ENCODE results near the gene CLEC11A. TPM values are rescaled to one million over a fixed set of nuclear protein-coding genes. Genes with fewer than 3 reads are reported as not detected.

Gene CLEC11A, protein sequence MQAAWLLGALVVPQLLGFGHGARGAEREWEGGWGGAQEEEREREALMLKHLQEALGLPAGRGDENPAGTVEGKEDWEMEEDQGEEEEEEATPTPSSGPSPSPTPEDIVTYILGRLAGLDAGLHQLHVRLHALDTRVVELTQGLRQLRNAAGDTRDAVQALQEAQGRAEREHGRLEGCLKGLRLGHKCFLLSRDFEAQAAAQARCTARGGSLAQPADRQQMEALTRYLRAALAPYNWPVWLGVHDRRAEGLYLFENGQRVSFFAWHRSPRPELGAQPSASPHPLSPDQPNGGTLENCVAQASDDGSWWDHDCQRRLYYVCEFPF
- total RNA-seq (2014; rRNA removed; shearing (Covaris generic)) = 145 and 164 TPM in 2 replicates
- polyA plus RNA-seq (2016; fragmentation: Nextera tagmentation; extraction: Ambion mirVana) = 122 and 127 TPM in 2 replicates

DNA sequence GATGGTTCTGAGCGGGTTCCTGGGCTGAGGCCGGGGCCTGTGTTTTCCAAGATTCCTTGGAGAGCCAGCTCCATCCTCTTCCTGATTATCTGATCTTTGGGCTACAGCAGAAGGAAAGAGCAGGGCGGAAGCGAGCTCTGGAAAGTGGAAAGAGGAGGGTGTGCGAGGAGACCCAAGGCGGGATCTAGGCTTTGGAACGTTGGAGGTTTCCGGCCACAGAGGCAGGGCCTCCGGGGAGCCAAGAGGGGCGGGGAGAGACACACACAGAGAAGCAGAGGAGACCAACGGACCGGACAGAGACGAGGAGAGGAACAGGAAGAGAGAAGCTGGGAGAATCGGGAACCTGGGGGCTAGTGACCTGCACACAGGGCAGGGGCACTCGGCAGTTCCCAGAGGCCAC lies at the start of gene CLEC11A:
TSS of gene CLEC11A (plus strand) at position 296 of the 400 bp plus-strand sequence. CDS start 162 bp downstream, outside the sequence.
- H3K27me3 ChIP-seq (replicated peaks; ENCODE audit: insufficient read depth) = no peaks in the 10 kb centered on the region
- in situ Hi-C loops (cut with MboI) = no loop called here

DNA sequence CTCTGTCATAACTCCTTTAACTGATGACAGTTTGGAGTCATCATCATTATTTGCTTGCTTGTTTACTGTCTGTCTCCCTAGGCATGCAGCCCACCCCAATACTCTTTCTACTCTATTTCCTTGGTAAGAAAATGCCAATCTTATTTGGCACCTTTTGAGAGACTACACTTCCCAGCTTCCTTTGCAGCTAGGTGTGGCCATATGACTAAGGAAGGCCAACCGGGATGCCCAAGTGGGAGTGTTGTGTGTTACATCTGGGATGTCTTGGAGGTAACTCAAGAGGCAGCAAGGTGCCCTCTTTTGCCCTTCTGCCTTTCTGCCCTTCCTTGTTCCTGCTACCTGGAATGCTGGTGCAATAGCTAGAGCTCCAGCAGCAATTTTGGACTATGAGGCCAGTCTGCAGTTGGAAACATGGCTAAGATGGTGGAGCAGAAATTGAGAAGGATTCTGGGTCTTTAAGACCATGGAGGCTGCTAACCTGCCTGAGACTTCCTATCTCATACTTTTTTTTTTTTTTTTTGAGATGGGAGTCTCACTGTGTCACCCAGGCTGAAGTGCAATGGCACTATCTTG lies 46.5 kb upstream of the CLEC11A start:
- Histone ChIP-seq H3K36me3 (ENCODE audit: low read depth) (no peaks in the 10 kb centered on the region), H3K9me3 (ENCODE audit: low read depth) (no peaks in the 10 kb centered on the region), H3K79me2 (ENCODE audit: insufficient read depth) (no peaks in the 10 kb centered on the region), H2AFZ (no peak overlapping the region), H3K4me3 (no peak overlapping the region), H3K9ac (no peak overlapping the region), H3K4me1 (ENCODE audit: insufficient read depth) (no peaks in the 10 kb centered on the region), H3K27ac (no peak overlapping the region), H3F3A (ENCODE audit: insufficient read depth) (no peaks in the 10 kb centered on the region), H3K9me2 (ENCODE audit: insufficient read depth) (no peaks in the 10 kb centered on the region), H3K27me3 (replicated peaks; ENCODE audit: insufficient read depth) (peaks cover 12% of the 10 kb centered on the region; the same call in 1 of the 2 replicates), H3K4me2 (ENCODE audit: unreplicated experiment) (no peak overlapping the region), H4K20me1 (ENCODE audit: insufficient read depth) (no peaks in the 10 kb centered on the region)
- WGBS, 2 experiments (ENCODE audit: low coverage in 1 of 2, low lambda C conversion rate in 2 of 2, missing lambda C conversion rate in 2 of 2) = 4 to 10% methylated on average over 1 of the region's 1 CpG
- TF ChIP-seq EZH2phosphoT487 (IDR thresholded peaks at IDR 0.05; ENCODE audit: insufficient read depth, low read depth) (no peak), EZH2 (IDR thresholded peaks at IDR 0.05; ENCODE audit: insufficient read depth, poor library complexity, severe bottlenecking) (no peak)
- in situ Hi-C loops (cut with MboI) = no loop called here
- DNase-seq = no peak

More for the DNA sequence above, at the start of gene CLEC11A:
- H3K27ac ChIP-seq = peak within 1 kb of the TSS; percentile 78
- H3F3A ChIP-seq (ENCODE audit: insufficient read depth) = peaks cover 6% of the 10 kb centered on the region; the same call in 1 of the 2 replicates
- H3K36me3 ChIP-seq (ENCODE audit: low read depth) = no peaks in the 10 kb centered on the region
- no peaks in the 10 kb centered on the region for H3K9me2 ChIP-seq (ENCODE audit: insufficient read depth)
- DNase-seq = peak; percentile 92
- peak within 1 kb of the TSS; percentile 87 for H3K9ac ChIP-seq
- TF ChIP-seq EZH2 (IDR thresholded peaks at IDR 0.05; ENCODE audit: insufficient read depth, poor library complexity, severe bottlenecking) (no peak), EZH2phosphoT487 (IDR thresholded peaks at IDR 0.05; ENCODE audit: insufficient read depth, low read depth) (no peak)
- H3K4me1 ChIP-seq (ENCODE audit: insufficient read depth) = peaks cover 17% of the 10 kb centered on the region; the same call in 1 of the 2 replicates
- 0 to 1% methylated on average over 13 to 15 of the region's 15 CpGs for WGBS, 2 experiments (ENCODE audit: low coverage in 1 of 2, low lambda C conversion rate in 2 of 2, missing lambda C conversion rate in 2 of 2)
- H3K79me2 ChIP-seq (ENCODE audit: insufficient read depth) = peaks cover 23% of the 10 kb centered on the region
- H3K4me3 ChIP-seq = peak within 1 kb of the TSS; percentile 81
- no peaks in the 10 kb centered on the region for H4K20me1 ChIP-seq (ENCODE audit: insufficient read depth)
- H3K4me2 ChIP-seq (ENCODE audit: unreplicated experiment) = peak within 1 kb of the TSS; percentile 99
- H3K9me3 ChIP-seq (ENCODE audit: low read depth) = no peaks in the 10 kb centered on the region
- H2AFZ ChIP-seq = peak within 1 kb of the TSS; percentile 87

DNA sequence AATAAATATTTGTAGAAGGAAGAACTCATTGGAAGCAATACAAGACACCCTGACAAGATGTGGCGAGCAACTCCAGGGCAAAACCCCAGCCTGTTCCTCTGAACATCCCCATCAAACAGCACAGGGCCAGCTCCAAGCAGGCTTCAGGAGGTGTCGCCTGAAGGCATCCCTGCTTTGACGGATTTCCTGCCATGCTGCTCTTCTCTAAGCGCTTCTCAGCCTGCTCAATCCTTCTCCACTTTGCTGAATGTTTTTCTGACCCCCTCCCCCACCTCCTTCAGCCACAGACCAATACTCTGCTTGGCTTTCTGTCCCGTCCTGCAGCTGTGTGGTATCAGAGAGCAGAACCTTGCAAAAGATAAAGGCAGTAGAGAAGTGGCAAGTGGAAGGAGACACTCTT lies 45.5 kb upstream of the CLEC11A start:
- Histone ChIP-seq H3K36me3 (ENCODE audit: low read depth) (no peaks in the 10 kb centered on the region), H3K79me2 (ENCODE audit: insufficient read depth) (no peaks in the 10 kb centered on the region), H3K27ac (no peak overlapping the region), H3F3A (ENCODE audit: insufficient read depth) (no peaks in the 10 kb centered on the region), H3K9ac (no peak overlapping the region), H2AFZ (no peak overlapping the region), H3K9me2 (ENCODE audit: insufficient read depth) (no peaks in the 10 kb centered on the region), H3K4me1 (ENCODE audit: insufficient read depth) (no peaks in the 10 kb centered on the region), H3K27me3 (replicated peaks; ENCODE audit: insufficient read depth) (peaks cover 18% of the 10 kb centered on the region), H3K9me3 (ENCODE audit: low read depth) (no peaks in the 10 kb centered on the region), H3K4me3 (no peak overlapping the region), H3K4me2 (ENCODE audit: unreplicated experiment) (no peak overlapping the region), H4K20me1 (ENCODE audit: insufficient read depth) (no peaks in the 10 kb centered on the region)
- WGBS, 2 experiments (ENCODE audit: low coverage in 1 of 2, low lambda C conversion rate in 2 of 2, missing lambda C conversion rate in 2 of 2) = 43 to 48% methylated on average over 5 of the region's 5 CpGs
- TF ChIP-seq EZH2phosphoT487 (IDR thresholded peaks at IDR 0.05; ENCODE audit: insufficient read depth, low read depth) = no peak
- TF ChIP-seq EZH2 (IDR thresholded peaks at IDR 0.05; ENCODE audit: insufficient read depth, poor library complexity, severe bottlenecking) = no peak
- DNase-seq = no peak
- in situ Hi-C loops (cut with MboI) = no loop called here

DNA sequence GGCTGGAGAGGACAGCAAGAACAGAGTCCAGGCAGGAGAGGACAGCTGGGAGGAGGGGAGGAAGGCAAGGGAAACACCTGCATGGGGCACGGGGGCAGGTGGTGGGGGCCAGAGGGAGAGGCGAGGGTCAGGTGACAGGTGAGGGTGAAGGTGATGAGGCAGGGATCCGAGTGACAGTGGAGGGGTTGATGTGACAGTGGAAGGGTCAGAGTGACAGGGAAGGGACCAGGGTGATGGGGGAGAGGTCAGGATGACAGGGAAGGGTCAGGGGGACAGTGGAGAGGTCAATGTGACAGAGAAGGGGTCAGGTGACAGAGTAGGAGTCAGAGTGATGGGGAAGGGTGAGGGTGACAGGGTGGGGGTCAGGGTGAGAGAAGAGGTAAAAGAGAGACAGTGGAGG lies 44.8 kb upstream of the CLEC11A start:
- Histone ChIP-seq H3K27ac (no peak overlapping the region), H3K4me1 (ENCODE audit: insufficient read depth) (no peaks in the 10 kb centered on the region), H3F3A (ENCODE audit: insufficient read depth) (no peaks in the 10 kb centered on the region), H3K4me3 (no peak overlapping the region), H4K20me1 (ENCODE audit: insufficient read depth) (no peaks in the 10 kb centered on the region), H2AFZ (no peak overlapping the region), H3K9me2 (ENCODE audit: insufficient read depth) (no peaks in the 10 kb centered on the region), H3K4me2 (ENCODE audit: unreplicated experiment) (no peak overlapping the region), H3K9me3 (ENCODE audit: low read depth) (no peaks in the 10 kb centered on the region), H3K27me3 (replicated peaks; ENCODE audit: insufficient read depth) (peaks cover 14% of the 10 kb centered on the region), H3K9ac (no peak overlapping the region), H3K36me3 (ENCODE audit: low read depth) (no peaks in the 10 kb centered on the region), H3K79me2 (ENCODE audit: insufficient read depth) (no peaks in the 10 kb centered on the region)
- TF ChIP-seq EZH2 (IDR thresholded peaks at IDR 0.05; ENCODE audit: insufficient read depth, poor library complexity, severe bottlenecking) = no peak
- no peak for TF ChIP-seq EZH2phosphoT487 (IDR thresholded peaks at IDR 0.05; ENCODE audit: insufficient read depth, low read depth)
- no peak for DNase-seq
- in situ Hi-C loops (cut with MboI) = no loop called here
- WGBS, 2 experiments (ENCODE audit: low coverage in 1 of 2, low lambda C conversion rate in 2 of 2, missing lambda C conversion rate in 2 of 2) = 0 to 40% methylated on average over 1 to 3 of the region's 3 CpGs

Data from GM23248 (cell line).